Measurements from ENCODE around the gene GPHA2.

GPHA2 gene

DNA sequence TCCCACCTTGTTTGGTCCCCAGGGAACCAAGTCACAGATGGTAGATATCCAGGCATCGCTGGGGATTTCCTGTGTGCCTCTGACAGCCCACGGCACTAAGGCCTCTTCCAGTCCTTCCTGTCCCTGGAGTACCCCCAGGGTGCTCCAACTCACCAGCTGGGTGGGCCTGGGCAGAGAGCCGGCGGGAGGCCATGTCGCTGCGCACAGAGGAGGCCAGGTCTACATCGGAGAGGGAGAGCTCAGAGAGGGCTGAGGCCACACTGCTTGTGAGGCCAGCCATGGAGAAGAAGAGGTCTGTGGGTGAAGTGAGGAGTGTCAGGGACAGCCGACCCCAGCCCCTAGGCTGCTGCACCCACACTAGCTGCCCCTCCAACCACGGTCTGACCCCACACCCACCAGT, 24.0 kb downstream of the GPHA2 start:
- TF ChIP-seq, protein P1, sequence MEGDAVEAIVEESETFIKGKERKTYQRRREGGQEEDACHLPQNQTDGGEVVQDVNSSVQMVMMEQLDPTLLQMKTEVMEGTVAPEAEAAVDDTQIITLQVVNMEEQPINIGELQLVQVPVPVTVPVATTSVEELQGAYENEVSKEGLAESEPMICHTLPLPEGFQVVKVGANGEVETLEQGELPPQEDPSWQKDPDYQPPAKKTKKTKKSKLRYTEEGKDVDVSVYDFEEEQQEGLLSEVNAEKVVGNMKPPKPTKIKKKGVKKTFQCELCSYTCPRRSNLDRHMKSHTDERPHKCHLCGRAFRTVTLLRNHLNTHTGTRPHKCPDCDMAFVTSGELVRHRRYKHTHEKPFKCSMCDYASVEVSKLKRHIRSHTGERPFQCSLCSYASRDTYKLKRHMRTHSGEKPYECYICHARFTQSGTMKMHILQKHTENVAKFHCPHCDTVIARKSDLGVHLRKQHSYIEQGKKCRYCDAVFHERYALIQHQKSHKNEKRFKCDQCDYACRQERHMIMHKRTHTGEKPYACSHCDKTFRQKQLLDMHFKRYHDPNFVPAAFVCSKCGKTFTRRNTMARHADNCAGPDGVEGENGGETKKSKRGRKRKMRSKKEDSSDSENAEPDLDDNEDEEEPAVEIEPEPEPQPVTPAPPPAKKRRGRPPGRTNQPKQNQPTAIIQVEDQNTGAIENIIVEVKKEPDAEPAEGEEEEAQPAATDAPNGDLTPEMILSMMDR (IDR thresholded peaks at IDR 0.05): no peak
- Histone ChIP-seq H3K27ac (no peak overlapping the region), H3K4me3 (no peak overlapping the region)
- DNase-seq (ENCODE audit: low spot score): no peak

DNA sequence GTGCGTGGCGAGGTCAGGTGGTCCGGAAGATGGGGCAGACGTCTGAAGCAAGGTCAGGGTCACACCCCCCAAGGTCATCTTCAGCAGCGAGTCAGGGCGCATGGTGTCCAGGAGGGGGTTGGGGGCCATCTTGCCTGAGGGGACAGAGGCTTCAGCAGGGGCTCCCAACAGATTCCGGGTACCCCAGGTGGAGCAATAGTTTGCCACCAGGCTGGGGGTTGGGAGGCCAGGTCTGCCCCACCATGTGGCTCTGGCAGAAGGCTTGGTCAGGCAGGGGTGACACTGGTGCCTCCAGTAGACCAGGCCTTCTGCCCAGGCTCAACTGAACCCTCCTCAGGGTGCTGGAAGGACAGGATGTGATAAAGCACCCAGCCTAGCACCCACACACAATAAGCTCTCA, 24.6 kb downstream of the GPHA2 start:
- no peak for DNase-seq (ENCODE audit: low spot score)
- no peak overlapping the region for H3K4me3 ChIP-seq
- TF ChIP-seq, protein P1 (IDR thresholded peaks at IDR 0.05): no peak
- H3K27ac ChIP-seq: no peak overlapping the region

DNA sequence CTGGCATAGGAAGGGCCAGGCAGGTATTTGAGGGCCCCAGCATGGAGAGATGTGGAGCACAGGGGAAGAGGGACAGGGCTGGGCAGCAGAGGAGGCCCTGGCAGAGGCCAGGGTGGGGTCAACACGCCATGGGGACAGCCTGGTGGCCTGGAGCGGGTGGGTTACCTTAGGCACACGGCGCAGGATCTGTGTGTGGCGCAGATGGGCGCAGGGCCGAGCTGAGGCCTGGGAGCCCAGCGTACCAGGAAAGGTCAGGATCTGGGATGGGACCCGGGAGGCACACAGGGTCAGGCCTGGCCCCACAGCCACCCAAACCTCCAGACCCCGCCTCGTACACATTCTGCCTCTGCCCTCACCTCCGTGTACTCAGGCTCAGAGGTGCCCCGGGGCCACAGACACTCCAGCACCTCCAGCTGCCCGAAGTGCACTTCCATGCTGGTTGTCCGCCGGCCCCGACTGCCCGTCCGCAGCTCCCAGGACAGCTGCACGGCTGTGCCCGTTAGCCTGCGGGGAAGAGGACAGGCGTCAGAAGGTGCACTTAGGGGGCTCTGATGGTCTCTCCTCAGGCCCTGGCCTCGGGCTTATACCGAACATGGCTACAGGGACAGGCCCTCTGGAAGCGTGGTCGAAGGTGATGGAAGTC, 25.1 kb downstream of the GPHA2 start:
- TF ChIP-seq, protein P1 (IDR thresholded peaks at IDR 0.05): no peak
- no peak overlapping the region for H3K4me3 ChIP-seq
- no peak overlapping the region for H3K27ac ChIP-seq
- DNase-seq (ENCODE audit: low spot score): no peak

DNA sequence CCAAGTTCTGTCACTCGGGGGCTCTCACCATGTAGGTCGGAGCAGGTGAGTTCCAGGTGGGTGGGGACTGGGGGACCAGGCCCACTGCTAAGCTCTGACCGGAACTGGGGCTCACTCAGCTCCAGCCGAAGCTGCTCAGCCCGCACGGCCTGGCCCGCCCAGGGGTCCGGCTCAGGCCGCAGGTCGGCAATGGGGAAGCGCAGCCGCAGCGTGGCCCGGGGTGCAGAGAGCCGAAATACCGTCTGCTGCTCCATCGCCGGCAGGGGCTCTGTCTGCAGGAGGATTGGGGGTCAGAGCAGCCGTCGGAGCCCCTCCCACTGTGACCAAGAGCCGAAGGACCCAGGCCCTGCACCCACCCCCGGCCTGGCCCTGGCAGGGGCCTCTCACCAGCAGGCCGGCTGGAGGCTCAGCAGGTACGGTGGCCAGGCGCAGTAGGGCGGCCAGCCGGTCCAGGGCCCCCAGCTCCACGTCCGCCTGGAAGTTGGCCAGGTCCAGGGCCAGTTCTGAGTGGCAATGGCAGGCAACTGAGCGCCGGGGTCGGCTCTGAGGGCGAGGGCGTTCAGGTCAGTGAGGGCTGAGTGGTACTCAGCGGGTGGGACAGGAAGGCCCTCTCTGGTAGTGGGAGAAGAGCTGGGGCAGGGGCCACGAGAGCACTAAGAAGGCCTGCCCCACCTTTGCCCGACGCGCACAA, 25.9 kb downstream of the GPHA2 start:
- DNase-seq (ENCODE audit: low spot score): no peak
- no peak overlapping the region for H3K4me3 ChIP-seq
- TF ChIP-seq, protein P1 (IDR thresholded peaks at IDR 0.05): no peak

DNA sequence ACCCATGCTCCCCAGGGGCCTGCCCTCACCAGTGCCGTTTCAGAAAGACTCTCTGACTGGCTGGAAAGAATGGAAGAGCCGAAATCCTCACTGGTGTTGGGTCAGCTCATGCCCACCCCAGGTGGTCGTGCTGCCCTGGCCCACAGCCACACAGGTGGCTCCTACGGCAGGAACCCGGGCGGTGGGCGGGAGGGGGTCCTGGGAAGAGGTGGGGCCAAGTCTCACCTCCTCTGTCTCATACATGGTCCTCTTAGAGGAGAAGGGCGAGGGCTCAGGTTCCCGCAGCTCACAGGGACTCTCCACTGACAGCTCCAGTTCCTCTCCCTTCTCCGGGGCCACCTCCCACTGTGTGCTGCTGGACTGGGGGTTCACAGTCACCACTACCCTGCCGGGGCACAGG, 26.9 kb downstream of the GPHA2 start:
- no peak overlapping the region for H3K27ac ChIP-seq
- H3K4me3 ChIP-seq: no peak overlapping the region
- no peak for DNase-seq (ENCODE audit: low spot score)
- TF ChIP-seq, protein P1 (IDR thresholded peaks at IDR 0.05): no peak

More for the DNA sequence above, 25.9 kb downstream of the GPHA2 start:
- no peak overlapping the region for H3K27ac ChIP-seq

DNA sequence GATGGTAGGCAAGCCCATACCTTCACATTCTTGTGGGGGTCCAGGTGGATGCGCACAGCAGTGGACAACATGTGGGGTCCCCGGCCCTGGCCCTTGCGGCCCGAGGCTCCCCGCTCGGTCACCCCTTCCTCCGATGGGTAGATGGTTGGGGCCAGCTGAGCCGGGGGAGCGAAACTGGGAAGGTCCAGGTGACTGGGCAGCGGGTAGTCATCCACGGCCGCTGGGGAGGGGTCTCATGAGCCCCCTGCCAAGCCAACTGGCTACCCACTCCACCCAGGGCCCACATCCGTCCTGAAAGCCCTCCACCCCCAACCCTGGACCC, 29.4 kb downstream of the GPHA2 start:
- H3K4me3 ChIP-seq: no peak overlapping the region
- TF ChIP-seq, protein P1 (IDR thresholded peaks at IDR 0.05): no peak
- DNase-seq (ENCODE audit: low spot score): no peak
- no peak overlapping the region for H3K27ac ChIP-seq
